GM13977 (cell line): ENCODE measurements around the gene SOX12.

Experiments
- DNase-seq: peaks from one replicate; pipeline ENCODE4 v3.0.0; 2012; ENCODE audit warnings: low spot score
- CTCF ChIP-seq: IDR thresholded peaks from 2 replicates; pipeline ENCODE4 v1.5.1; 2012; ENCODE audit warnings: mild to moderate bottlenecking, control low read depth; ENCODE audit not compliant: insufficient read depth; ENCODE audit errors: extremely low read depth, missing control alignments
- in situ Hi-C: fragments of 300-500 bp; cut with MboI; formaldehyde crosslinking; loops from one replicate; pipeline ENCODE4 v1.12.0; 2022; ENCODE audit warnings: low sequenced_read_pairs, low pct_unique_long_range_greater_than_20kb, mixed read lengths, inconsistent platforms; ENCODE audit not compliant: unreplicated experiment

SOX12 gene

GRCh38 chr20:325045-325888 lies at the start of gene SOX12:
SOX12 (plus strand) TSS chr20:325552; CDS start chr20:325925, 373 bp downstream.
- in situ Hi-C loops: no loop called here
- no peak for TF ChIP-seq CTCF
- DNase-seq: peak; percentile 98

- no peak for TF ChIP-seq CTCF
- DNase-seq: no peak
- in situ Hi-C loops: no loop called here
Measured at GRCh38 chr20:275791-276190, 49.6 kb upstream of the SOX12 start.

- in situ Hi-C loops: no loop called here
- TF ChIP-seq CTCF: no peak
- no peak for DNase-seq
Measured at GRCh38 chr20:276620-277495, 48.5 kb upstream of the SOX12 start.

- no peak for TF ChIP-seq CTCF
- DNase-seq: no peak
- in situ Hi-C loops: no loop called here
Measured at GRCh38 chr20:277496-277781, 47.9 kb upstream of the SOX12 start.

- no peak for DNase-seq
- in situ Hi-C loops: no loop called here
- no peak for TF ChIP-seq CTCF
Measured at GRCh38 chr20:278181-278580, 47.2 kb upstream of the SOX12 start.

- in situ Hi-C loops: no loop called here
- TF ChIP-seq CTCF: no peak
- DNase-seq: no peak
Measured at GRCh38 chr20:278607-279571, 46.5 kb upstream of the SOX12 start.
